Endodermal cell (in vitro differentiated cells): Measurements from ENCODE around the gene RHBDF2. TPM values are rescaled to one million over a fixed set of nuclear protein-coding genes. Genes with fewer than 3 reads are reported as not detected.

Source experiments
- DNase-seq: peaks from one replicate; pipeline ENCODE4 v3.0.0-alpha.2; 2017
- H3K27ac ChIP-seq: 2 replicates; pipeline ENCODE4 v1.5.1; 2013; ENCODE audit warnings: mild to moderate bottlenecking, low read depth, low read length, moderate library complexity
- H3K27me3 ChIP-seq: 2 replicates; pipeline ENCODE4 v1.6.1; 2013; ENCODE audit warnings: mild to moderate bottlenecking, low read length, moderate library complexity; ENCODE audit not compliant: insufficient read depth, control insufficient read depth, poor library complexity, severe bottlenecking
- H3K36me3 ChIP-seq: 2 replicates; pipeline ENCODE4 v1.7.0; 2013; ENCODE audit warnings: mild to moderate bottlenecking, low read length, moderate library complexity; ENCODE audit not compliant: control insufficient read depth, insufficient read depth
- H3K4me1 ChIP-seq: one replicate; pipeline ENCODE4 v1.7.0; 2013; ENCODE audit warnings: low read length; ENCODE audit not compliant: control insufficient read depth, insufficient read depth
- H3K4me3 ChIP-seq: 2 replicates; pipeline ENCODE4 v1.5.1; 2013; ENCODE audit warnings: mild to moderate bottlenecking, low read length, moderate library complexity
- H3K9ac ChIP-seq: 2 replicates; pipeline ENCODE4 v1.6.1; 2013; ENCODE audit warnings: mild to moderate bottlenecking, low read length, moderate library complexity; ENCODE audit not compliant: poor library complexity, severe bottlenecking; ENCODE audit errors: extremely low read depth
- H3K9me3 ChIP-seq: 2 replicates; pipeline ENCODE4 v1.6.1; 2013; ENCODE audit warnings: mild to moderate bottlenecking, low read length, moderate library complexity; ENCODE audit not compliant: control insufficient read depth
- H3K27ac Mint-ChIP-seq: 2 replicates; pipeline ENCODE4 v1.8.0; 2020; ENCODE audit warnings: mixed read lengths
- H3K27me3 Mint-ChIP-seq: 2 replicates; pipeline ENCODE4 v1.8.0; 2021; ENCODE audit warnings: mild to moderate bottlenecking, mixed read lengths; ENCODE audit not compliant: insufficient read depth
- H3K36me3 Mint-ChIP-seq: 2 replicates; pipeline ENCODE4 v1.8.0; 2020; ENCODE audit warnings: low read depth, mixed read lengths
- H3K4me1 Mint-ChIP-seq: 2 replicates; pipeline ENCODE4 v1.8.0; 2020; ENCODE audit warnings: mixed read lengths
- H3K4me3 Mint-ChIP-seq: 2 replicates; pipeline ENCODE4 v1.8.0; 2020; ENCODE audit warnings: mild to moderate bottlenecking, moderate library complexity, mixed read lengths
- H3K9me3 Mint-ChIP-seq: 2 replicates; pipeline ENCODE4 v1.8.0; 2020; ENCODE audit warnings: mild to moderate bottlenecking, mixed read lengths
- WGBS, 2 experiments: methylation state at CpG; one replicate each; pipeline versions ENCODE4 v1.1.5 to v1.1.7; 2013; ENCODE audit warnings: missing lambda C conversion rate in 2 of 2, mixed read lengths in 1 of 2; ENCODE audit not compliant: insufficient coverage in 1 of 2, insufficient read length in 1 of 2; 5-methylcytosine and 5-hydroxymethylcytosine counted together
- long read RNA-seq, 4 experiments: library from polyadenylated mRNA in 2 of 4; library from RNA in 1 of 4; library from capped mRNA in 1 of 4; stranded (forward) in 3 of 4; unstranded in 1 of 4; transcript quantifications; one replicate each; pipeline ENCODE4 v2.0.0, GENCODE V29; 2020 to 2021; ENCODE audit warnings: inconsistent platforms in 1 of 4
- polyA plus RNA-seq, 2 experiments: library from polyadenylated mRNA; stranded (reverse); fragments of 50-300 nt; gene quantifications; one replicate each; pipeline ENCODE4 v1.2.3, GENCODE V29; 2013
- total RNA-seq, 2 donors: library from RNA; stranded (reverse); fragmentation: NEBNext Ultra II Directional in 1 of 2; extraction: Animal tissue kit (Norgen Biotek cat#: 25700) in 1 of 2; gene quantifications; 2 replicates in 1 of 2; 3 replicates in 1 of 2; pipeline ENCODE4 v1.2.1, GENCODE V29; 2021
- TF ChIP-seq, protein P1 (sequence below): fragments of 200-600 bp; sonication (generic); conservative IDR thresholded peaks from 2 replicates; pipeline ENCODE4 v1.5.0; 2021; ENCODE audit warnings: antibody characterized with exemption, mild to moderate bottlenecking

The RHBDF2 gene
- 10 to 100 TPM; 28.5 to 31.1 TPM for total RNA-seq
- 6.1 TPM for polyA plus RNA-seq (2013, experiment 1 of 2)
- polyA plus RNA-seq (2013, experiment 2 of 2): 6.0 TPM
- long read RNA-seq, experiment 1, partial matches to known transcripts: 0 of 5 reads
- long read RNA-seq, experiment 1, other reads (novel, unspliced or antisense): 5 of 5 reads
- long read RNA-seq, experiment 2, partial matches to known transcripts: 3 of 28 reads
- long read RNA-seq, experiment 2, other reads (novel, unspliced or antisense): 25 of 28 reads
- long read RNA-seq, experiment 3, partial matches to known transcripts: 7 of 37 reads
- long read RNA-seq, experiment 3, other reads (novel, unspliced or antisense): 29 of 37 reads
- long read RNA-seq, experiment 4, partial matches to known transcripts: 1 of 1 reads
- long read RNA-seq, experiment 4, other reads (novel, unspliced or antisense): 0 of 1 reads

DNA sequence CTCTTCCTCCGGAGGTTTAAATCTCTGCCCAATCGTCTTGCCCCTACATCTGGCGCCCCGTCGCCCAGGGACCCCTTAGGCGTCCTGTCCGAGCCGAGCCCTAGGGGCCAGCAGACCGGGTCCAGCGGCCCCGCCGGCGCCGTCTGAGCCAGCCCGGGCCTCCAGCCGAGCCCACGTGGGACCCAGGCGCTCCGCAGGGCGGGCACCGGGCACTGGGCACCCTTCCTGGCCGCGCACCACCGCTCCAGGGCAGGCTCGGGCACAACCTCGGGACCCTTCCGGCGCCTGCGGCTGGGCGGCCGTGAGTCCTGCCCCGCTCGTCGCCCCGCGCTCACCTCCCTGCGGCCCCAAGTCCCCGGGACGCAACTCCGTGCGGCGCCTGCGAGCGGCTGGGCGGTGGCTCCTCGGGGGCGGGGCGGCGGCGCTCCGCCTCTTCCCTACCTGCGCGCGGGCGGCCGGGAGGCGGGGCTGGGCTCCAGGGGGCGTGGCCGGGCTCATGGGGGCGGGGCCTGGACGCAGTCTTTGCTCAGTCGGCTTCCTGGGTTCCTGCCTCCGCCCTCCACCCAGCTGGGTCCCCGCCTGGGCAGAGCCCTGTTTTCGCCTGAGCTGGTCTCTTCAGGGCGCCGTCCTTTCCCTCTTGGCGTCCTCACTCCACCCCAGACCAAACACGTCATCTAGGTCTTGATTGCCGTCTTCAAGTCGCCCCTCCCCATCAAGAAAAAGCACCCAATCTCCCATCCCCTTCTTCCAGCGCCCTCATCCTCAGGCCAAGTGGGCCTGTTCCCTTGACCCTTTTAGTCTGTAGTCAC, at the start of gene RHBDF2:
Gene RHBDF2 (minus strand): TSS at position 406 of the 809 bp plus-strand sequence. CDS start 19,899 bp downstream, outside the sequence.
- no peaks in the 10 kb centered on the region for H3K9me3 ChIP-seq
- H3K4me1 ChIP-seq: no peaks in the 10 kb centered on the region
- peak within 1 kb of the TSS; percentile 59 for H3K9ac ChIP-seq
- no peaks in the 10 kb centered on the region for H3K36me3 Mint-ChIP-seq
- peaks cover 45% of the 10 kb centered on the region for H3K4me1 Mint-ChIP-seq
- 3 to 12% methylated on average over 25 to 72 of the region's 72 CpGs for WGBS, 2 experiments
- H3K4me3 Mint-ChIP-seq: peak within 1 kb of the TSS; percentile 78
- no peaks in the 10 kb centered on the region for H3K9me3 Mint-ChIP-seq
- H3K27me3 ChIP-seq: no peaks in the 10 kb centered on the region
- peak within 1 kb of the TSS; percentile 90 for H3K4me3 ChIP-seq
- peak within 1 kb of the TSS; percentile 80 for H3K27ac Mint-ChIP-seq
- TF ChIP-seq, protein P1, sequence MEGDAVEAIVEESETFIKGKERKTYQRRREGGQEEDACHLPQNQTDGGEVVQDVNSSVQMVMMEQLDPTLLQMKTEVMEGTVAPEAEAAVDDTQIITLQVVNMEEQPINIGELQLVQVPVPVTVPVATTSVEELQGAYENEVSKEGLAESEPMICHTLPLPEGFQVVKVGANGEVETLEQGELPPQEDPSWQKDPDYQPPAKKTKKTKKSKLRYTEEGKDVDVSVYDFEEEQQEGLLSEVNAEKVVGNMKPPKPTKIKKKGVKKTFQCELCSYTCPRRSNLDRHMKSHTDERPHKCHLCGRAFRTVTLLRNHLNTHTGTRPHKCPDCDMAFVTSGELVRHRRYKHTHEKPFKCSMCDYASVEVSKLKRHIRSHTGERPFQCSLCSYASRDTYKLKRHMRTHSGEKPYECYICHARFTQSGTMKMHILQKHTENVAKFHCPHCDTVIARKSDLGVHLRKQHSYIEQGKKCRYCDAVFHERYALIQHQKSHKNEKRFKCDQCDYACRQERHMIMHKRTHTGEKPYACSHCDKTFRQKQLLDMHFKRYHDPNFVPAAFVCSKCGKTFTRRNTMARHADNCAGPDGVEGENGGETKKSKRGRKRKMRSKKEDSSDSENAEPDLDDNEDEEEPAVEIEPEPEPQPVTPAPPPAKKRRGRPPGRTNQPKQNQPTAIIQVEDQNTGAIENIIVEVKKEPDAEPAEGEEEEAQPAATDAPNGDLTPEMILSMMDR: no peak
- H3K36me3 ChIP-seq: no peaks in the 10 kb centered on the region
- no peaks in the 10 kb centered on the region for H3K27me3 Mint-ChIP-seq
- no peak within 1 kb of the TSS for H3K27ac ChIP-seq
- peak; percentile 100 for DNase-seq

GRCh38 chr17:76549539-76549938, 48.3 kb upstream of the RHBDF2 start:
- Mint-ChIP-seq H3K9me3 (no peaks in the 10 kb centered on the region), H3K27ac (no peak overlapping the region), H3K4me3 (no peak overlapping the region), H3K4me1 (peaks cover 18% of the 10 kb centered on the region), H3K36me3 (no peaks in the 10 kb centered on the region), H3K27me3 (peaks cover 1% of the 10 kb centered on the region)
- Histone ChIP-seq H3K4me1 (peaks cover 2% of the 10 kb centered on the region), H3K9ac (no peak overlapping the region), H3K9me3 (no peaks in the 10 kb centered on the region), H3K27ac (no peak overlapping the region), H3K27me3 (no peaks in the 10 kb centered on the region), H3K36me3 (no peaks in the 10 kb centered on the region), H3K4me3 (no peak overlapping the region)
- no peak for DNase-seq
- TF ChIP-seq, protein P1: no peak
- WGBS, 2 experiments: 84 to 91% methylated on average over 4 to 5 of the region's 7 CpGs

DNA sequence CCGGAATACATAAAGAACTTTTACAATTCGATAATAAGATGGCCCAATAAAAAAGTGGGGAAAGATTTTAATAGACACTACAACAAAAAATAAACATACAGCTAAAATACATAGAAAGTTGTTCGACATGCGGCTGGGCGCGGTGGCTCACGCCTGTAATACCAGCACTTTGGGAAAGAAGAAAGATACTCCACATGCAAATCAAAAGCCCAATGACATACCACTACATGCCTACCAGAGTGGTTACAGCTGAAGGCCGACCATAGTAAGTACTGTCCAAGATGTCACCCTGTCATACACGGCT, 47.9 kb upstream of the RHBDF2 start:
- Histone ChIP-seq H3K4me3 (no peak overlapping the region), H3K9me3 (no peaks in the 10 kb centered on the region), H3K9ac (no peak overlapping the region), H3K4me1 (peaks cover 6% of the 10 kb centered on the region), H3K27me3 (no peaks in the 10 kb centered on the region), H3K36me3 (no peaks in the 10 kb centered on the region), H3K27ac (no peak overlapping the region)
- DNase-seq: no peak
- Mint-ChIP-seq H3K27ac (no peak overlapping the region), H3K4me3 (no peak overlapping the region), H3K4me1 (peaks cover 22% of the 10 kb centered on the region), H3K36me3 (no peaks in the 10 kb centered on the region), H3K27me3 (peaks cover 1% of the 10 kb centered on the region), H3K9me3 (no peaks in the 10 kb centered on the region)
- TF ChIP-seq, protein P1: no peak
- WGBS, 2 experiments: 92 to 95% methylated on average over 8 to 9 of the region's 9 CpGs
